ENCODE measurements around the gene FAM151A. TPM values are rescaled to one million over a fixed set of nuclear protein-coding genes. Genes with fewer than 3 reads are reported as not detected.

FAM151A gene
- total and polyA plus RNA-seq, 2 of the 13 experiments (the other 11 are each of a cell fraction or from before 2014, with no cell fraction given), result 0.29 to 3.6 TPM

DNA sequence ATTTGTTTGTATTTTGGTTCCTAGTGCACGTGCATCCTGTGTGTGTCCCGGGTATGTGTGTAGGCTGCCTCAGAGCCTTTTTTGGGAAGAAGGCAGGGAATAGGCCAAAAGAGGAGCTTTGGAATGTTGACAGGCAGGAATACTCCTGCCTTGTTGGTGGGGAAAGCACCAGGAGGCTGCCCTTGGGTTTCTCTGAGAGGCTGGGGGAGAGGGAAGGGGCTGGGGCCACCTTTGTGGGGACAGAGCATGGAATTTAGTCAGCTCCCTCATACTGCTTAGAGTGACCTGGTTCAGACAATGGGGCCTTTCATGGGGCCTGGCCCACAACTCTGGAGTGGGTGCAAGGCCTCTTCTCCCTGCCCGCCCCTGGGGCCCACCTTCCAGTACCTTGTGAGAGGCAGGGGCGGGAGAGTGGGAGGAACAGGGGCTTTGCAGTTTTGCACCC lies 44.0 kb downstream of the FAM151A start (continued):
- TF ChIP-seq, protein P1, sequence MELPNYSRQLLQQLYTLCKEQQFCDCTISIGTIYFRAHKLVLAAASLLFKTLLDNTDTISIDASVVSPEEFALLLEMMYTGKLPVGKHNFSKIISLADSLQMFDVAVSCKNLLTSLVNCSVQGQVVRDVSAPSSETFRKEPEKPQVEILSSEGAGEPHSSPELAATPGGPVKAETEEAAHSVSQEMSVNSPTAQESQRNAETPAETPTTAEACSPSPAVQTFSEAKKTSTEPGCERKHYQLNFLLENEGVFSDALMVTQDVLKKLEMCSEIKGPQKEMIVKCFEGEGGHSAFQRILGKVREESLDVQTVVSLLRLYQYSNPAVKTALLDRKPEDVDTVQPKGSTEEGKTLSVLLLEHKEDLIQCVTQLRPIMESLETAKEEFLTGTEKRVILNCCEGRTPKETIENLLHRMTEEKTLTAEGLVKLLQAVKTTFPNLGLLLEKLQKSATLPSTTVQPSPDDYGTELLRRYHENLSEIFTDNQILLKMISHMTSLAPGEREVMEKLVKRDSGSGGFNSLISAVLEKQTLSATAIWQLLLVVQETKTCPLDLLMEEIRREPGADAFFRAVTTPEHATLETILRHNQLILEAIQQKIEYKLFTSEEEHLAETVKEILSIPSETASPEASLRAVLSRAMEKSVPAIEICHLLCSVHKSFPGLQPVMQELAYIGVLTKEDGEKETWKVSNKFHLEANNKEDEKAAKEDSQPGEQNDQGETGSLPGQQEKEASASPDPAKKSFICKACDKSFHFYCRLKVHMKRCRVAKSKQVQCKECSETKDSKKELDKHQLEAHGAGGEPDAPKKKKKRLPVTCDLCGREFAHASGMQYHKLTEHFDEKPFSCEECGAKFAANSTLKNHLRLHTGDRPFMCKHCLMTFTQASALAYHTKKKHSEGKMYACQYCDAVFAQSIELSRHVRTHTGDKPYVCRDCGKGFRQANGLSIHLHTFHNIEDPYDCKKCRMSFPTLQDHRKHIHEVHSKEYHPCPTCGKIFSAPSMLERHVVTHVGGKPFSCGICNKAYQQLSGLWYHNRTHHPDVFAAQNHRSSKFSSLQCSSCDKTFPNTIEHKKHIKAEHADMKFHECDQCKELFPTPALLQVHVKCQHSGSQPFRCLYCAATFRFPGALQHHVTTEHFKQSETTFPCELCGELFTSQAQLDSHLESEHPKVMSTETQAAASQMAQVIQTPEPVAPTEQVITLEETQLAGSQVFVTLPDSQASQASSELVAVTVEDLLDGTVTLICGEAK (IDR thresholded peaks at IDR 0.05), result no peak
- TF ChIP-seq, protein P1 (CRISPR knock-in tag; IDR thresholded peaks at IDR 0.05), result no peak
- no peak for TF ChIP-seq ZMYM2 (CRISPR knock-in tag; IDR thresholded peaks at IDR 0.05)
- no peak for TF ChIP-seq KLF12 (CRISPR knock-in tag; IDR thresholded peaks at IDR 0.05; ENCODE audit: borderline replicate concordance)
- TF ChIP-seq, protein P2, sequence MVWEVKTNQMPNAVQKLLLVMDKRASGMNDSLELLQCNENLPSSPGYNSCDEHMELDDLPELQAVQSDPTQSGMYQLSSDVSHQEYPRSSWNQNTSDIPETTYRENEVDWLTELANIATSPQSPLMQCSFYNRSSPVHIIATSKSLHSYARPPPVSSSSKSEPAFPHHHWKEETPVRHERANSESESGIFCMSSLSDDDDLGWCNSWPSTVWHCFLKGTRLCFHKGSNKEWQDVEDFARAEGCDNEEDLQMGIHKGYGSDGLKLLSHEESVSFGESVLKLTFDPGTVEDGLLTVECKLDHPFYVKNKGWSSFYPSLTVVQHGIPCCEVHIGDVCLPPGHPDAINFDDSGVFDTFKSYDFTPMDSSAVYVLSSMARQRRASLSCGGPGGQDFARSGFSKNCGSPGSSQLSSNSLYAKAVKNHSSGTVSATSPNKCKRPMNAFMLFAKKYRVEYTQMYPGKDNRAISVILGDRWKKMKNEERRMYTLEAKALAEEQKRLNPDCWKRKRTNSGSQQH (CRISPR knock-in tag; IDR thresholded peaks at IDR 0.05; ENCODE audit: low read depth), result no peak
- TF ChIP-seq, protein P3, sequence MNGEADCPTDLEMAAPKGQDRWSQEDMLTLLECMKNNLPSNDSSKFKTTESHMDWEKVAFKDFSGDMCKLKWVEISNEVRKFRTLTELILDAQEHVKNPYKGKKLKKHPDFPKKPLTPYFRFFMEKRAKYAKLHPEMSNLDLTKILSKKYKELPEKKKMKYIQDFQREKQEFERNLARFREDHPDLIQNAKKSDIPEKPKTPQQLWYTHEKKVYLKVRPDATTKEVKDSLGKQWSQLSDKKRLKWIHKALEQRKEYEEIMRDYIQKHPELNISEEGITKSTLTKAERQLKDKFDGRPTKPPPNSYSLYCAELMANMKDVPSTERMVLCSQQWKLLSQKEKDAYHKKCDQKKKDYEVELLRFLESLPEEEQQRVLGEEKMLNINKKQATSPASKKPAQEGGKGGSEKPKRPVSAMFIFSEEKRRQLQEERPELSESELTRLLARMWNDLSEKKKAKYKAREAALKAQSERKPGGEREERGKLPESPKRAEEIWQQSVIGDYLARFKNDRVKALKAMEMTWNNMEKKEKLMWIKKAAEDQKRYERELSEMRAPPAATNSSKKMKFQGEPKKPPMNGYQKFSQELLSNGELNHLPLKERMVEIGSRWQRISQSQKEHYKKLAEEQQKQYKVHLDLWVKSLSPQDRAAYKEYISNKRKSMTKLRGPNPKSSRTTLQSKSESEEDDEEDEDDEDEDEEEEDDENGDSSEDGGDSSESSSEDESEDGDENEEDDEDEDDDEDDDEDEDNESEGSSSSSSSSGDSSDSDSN (CRISPR knock-in tag; IDR thresholded peaks at IDR 0.05), result no peak
- TF ChIP-seq, protein P4, sequence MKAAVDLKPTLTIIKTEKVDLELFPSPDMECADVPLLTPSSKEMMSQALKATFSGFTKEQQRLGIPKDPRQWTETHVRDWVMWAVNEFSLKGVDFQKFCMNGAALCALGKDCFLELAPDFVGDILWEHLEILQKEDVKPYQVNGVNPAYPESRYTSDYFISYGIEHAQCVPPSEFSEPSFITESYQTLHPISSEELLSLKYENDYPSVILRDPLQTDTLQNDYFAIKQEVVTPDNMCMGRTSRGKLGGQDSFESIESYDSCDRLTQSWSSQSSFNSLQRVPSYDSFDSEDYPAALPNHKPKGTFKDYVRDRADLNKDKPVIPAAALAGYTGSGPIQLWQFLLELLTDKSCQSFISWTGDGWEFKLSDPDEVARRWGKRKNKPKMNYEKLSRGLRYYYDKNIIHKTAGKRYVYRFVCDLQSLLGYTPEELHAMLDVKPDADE (CRISPR knock-in tag; IDR thresholded peaks at IDR 0.05), result no peak
- no peak for TF ChIP-seq KLF6 (CRISPR knock-in tag; IDR thresholded peaks at IDR 0.05)
- no peak for TF ChIP-seq ZNF790 (CRISPR knock-in tag; IDR thresholded peaks at IDR 0.05; ENCODE audit: borderline replicate concordance)
- 0 out of 2 replicates have a peak, but pooled peaks have one; percentile 45 for TF ChIP-seq RFXAP (CRISPR knock-in tag; IDR thresholded peaks at IDR 0.05; ENCODE audit: borderline replicate concordance)
- no peak for TF ChIP-seq GABPA (IDR thresholded peaks at IDR 0.05; ENCODE audit: low read depth, low read length)
- TF ChIP-seq GABPA (CRISPR knock-in tag; IDR thresholded peaks at IDR 0.05; ENCODE audit: low read depth), result no peak
- no peak for TF ChIP-seq ZNF432 (CRISPR knock-in tag; IDR thresholded peaks at IDR 0.05; ENCODE audit: borderline replicate concordance)
- TF ChIP-seq, protein P5, sequence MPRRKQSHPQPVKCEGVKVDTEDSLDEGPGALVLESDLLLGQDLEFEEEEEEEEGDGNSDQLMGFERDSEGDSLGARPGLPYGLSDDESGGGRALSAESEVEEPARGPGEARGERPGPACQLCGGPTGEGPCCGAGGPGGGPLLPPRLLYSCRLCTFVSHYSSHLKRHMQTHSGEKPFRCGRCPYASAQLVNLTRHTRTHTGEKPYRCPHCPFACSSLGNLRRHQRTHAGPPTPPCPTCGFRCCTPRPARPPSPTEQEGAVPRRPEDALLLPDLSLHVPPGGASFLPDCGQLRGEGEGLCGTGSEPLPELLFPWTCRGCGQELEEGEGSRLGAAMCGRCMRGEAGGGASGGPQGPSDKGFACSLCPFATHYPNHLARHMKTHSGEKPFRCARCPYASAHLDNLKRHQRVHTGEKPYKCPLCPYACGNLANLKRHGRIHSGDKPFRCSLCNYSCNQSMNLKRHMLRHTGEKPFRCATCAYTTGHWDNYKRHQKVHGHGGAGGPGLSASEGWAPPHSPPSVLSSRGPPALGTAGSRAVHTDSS (CRISPR knock-in tag; conservative IDR thresholded peaks at IDR 0.05), result no peak

Measured in HepG2 (cell line).